CD4-positive, alpha-beta T cell treated with Interleukin-17A for 4 hours (primary cell): ENCODE results near the gene C1orf159.

ENCODE experiments used
- DNase-seq: peaks from one replicate; pipeline ENCODE4 v3.0.0-alpha.2; 2020; ENCODE audit warnings: mixed read lengths

Gene C1orf159

DNA sequence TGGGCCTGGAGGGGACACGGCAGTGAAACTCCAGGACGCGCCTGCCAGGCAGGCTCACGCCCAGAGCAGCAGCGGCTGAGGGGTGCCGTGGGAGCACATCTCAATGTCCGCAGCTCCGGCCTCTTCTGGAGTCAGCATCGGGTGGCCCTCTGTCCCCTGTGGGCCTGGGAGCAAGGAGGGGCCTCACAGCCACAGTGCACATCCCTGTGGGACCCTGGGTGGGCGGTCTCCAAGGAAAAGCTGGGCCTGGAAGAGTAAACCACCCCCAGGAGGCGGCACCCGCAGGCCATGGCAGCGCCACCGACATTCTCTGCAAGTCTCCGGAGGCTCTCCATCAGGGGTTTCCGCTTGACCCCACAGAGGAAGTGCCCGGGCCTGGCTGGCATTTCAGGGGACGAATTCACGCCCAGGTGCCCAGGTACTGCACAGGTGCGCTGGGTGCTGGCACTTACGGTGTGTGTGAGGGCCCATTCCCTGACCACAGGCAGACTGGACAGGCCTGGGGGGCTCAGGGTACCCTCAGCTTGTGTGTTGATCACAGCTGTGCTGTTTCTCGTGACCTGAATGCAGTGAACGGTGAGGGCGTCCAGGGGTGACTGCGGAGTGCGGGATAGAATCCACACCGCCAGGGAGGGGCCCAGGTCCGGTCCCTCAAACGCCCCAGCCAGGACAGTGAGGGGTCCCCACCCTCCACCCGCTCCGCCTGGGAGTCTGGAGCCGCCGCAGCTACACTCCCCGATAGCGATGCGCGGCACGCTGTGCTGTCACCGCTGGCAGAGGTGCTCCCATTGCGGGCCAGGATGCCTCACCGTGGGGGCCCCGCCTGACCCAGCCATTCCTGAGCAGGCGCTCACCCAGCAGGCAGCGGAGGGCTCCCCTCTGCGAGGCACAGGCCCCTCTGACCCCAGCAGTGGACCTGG lies 25.2 kb downstream of the C1orf159 start:
- no peak for DNase-seq

DNA sequence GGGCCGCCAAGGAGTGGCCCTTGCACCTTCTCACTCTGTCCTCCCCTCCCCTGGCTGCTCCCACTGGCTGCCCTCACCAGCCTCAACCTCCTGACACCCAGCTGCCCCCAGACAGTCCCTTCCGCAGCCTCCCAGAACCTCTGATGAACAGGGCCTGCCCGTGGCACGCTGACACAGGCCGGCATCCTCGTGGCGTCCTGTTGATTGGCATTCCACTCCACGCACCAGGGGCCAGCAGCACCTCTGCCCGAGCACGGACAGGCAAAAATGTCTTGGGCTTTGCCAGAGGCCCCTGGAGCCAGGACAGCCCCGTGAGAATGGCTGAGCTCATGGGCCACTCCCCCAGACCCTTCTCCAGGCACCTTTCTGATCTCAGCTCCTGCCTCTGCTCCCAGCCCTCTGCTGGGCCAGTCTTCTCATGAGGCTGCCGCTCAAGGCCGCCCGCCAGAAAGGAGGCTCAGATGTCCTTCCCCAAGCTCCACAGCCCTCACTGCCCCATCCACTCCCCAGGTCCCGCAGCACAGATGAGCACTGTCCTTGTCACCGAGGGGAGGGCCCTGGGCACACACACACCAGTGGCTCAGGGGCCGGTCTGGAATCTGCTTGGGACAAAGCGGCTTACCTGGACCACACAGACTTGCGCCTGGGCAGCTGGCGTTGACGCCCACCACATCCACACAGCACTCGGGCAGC lies 26.0 kb downstream of the C1orf159 start:
- DNase-seq: no peak

DNA sequence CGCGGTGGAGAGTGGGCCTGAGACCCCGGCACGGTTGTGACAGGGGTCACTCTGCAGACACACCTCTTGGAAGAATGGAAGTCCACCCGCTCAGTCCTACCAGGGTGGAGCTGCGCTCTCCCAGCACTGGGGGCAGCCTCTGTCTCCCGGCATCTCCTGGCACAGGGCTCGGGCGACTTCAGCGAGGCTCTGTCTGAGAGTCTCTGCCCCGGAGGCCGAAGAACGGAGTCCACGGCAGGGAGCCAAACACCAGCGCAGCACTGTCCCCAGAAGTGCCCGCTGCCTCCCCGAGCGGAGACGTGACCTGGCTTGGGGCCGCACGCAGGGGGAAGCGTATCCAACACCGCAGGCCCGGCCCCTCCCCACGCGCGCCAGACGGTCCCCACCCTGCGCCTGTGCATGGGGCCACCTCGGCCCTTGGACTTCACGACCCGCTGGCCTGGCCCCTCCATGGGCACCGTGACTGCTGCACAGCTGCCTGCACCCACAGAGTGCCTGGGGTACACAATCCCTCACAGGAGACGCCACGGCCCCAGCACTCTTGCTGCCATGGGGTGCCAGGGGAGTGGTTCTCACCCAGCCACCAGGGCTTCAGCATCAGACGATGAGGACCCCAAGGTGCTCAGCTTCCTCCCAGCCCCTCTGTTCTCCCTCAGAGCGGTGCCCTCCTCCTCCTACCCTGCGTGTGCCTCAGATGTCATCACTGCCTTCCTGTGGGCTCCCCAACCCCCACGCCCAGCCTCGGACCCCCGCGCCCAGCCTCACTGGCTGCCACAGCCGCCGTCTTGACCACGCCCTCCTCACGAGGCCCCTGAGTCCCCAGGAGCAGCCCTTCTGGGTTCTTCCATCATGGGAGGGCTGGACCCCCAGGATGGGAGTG lies 26.8 kb downstream of the C1orf159 start:
- DNase-seq: no peak

DNA sequence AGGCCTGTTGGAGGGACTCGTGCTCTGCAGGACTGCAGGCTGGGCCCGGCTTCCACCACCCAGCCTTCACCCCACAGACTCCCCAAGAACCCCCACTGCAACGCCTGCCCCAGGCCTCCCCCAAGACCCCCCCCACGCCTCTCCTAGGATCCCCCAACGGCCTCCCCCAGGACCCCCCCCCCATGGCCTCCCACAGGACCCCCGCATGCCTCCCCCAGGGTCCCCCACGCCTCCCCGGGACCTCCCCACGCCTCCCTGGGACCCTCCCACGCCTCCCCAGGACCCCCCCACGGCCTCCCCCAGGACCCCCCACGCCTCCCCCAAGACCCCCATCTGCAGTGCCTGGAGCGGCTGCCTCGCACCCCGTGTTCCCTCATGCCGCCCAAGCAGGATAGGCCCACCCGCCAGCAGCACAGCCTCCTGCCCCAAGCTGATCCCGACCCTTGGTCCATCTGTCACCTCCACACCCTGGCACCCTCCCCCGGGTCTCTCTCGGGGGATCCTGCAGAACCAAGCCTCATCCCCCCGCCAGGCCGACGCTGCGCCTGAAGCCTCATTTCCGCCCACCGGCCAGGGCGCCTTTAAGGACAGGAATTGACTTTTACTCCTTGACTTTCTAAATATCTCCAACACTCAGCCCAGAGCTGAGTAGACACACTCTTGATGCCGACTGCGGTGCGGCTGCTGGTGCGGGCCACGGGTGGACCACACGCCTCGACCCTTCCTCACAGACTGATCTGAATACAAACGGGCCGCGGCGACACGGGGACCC lies 27.7 kb downstream of the C1orf159 start:
- no peak for DNase-seq

DNA sequence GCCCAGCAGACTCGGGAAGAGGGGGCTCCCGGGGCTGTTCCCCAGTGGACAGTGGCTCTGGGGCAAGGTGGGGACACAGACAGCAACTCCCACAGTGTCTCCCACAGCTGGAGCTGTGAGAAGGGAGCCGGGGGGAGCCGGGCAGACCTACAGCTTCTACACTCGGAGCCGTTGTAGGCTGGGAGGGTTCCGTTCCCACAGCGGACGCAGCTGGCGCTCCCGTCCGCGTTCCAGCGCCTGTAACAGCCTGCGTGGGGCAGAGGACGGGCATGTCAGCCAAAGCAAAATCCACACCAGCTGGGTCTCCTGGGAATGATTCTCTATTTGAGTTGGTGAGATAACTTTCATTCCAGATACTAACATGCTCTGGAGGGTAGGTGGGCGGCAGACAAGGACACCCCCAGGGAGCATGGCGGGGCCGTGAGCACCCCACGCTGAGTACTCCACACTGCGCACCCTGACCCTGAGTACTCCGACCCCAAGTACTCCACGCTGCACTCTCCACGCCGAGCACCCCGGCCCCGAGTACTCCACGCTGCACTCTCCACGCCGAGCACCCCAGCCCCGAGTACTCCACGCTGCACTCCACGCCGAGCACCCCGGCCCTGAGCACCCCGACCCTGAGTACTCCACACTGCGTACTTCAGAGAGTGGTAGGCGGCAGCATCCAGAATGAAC lies 28.4 kb downstream of the C1orf159 start:
- DNase-seq: no peak

DNA sequence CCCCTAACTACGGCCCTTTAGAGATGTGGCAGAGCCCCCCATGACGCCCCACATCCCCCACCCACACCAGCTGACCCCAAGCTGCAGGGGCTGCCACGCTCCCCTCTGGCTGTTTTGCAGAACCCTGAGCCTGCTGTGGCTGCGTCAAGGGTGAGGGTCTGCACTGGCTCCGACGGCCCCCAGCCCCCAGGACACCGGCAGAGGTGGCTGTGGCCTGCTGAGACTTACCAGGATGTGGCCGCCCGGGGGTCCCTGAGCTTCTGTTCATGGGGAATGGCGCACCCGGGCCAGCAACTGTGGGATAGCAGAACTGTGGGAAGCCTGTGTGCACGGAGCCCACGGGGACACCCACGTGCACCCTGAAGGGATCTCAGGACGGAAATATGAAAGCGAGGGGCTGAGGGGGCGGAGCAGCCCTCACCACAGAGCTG lies 29.0 kb downstream of the C1orf159 start:
- DNase-seq: no peak

DNA sequence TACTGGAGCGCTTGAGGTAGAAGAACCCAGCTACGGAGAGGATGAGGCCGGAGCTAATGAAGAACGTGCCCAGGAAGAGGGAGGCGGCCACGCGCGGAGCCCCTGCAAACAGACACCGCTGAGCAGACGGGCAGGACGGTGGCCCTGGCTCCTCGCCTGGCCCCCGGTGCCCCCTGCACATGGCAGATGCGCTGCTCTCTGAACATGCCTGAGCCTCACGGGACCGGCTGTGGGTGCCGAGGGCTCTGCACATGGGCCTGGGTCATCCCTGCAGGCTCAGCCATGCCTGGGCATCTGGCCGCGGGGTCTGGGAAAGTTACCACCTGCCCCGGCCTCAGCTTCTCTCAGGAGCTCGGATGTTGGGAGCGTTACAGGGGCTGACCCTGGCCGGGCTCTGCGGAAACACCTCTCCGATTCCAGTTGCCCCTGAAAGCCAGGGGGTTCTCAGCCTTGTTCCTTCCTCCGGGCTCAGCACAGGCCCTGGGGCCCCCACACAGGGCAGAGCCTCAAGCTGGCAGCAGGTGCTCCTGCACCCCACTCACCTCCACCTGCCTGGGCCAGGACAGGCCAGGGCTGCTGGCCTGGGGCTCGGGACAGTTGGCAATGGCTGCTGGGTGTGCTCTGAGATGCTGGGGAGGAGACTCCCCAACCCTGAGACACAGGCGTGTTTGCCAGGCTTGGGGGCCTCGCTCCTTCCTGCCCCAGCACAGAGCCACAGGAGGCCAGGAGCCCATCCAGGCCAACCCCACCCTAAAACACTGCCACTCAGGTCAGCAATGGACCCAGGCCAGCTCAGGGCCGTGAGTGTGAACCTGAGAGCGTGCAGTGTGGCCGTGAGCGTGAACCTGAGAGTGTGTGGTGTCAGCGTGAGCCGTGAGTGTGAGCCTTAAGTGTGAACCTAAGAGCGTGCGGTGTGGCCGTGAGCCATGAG lies 29.7 kb downstream of the C1orf159 start:
- DNase-seq: no peak

DNA sequence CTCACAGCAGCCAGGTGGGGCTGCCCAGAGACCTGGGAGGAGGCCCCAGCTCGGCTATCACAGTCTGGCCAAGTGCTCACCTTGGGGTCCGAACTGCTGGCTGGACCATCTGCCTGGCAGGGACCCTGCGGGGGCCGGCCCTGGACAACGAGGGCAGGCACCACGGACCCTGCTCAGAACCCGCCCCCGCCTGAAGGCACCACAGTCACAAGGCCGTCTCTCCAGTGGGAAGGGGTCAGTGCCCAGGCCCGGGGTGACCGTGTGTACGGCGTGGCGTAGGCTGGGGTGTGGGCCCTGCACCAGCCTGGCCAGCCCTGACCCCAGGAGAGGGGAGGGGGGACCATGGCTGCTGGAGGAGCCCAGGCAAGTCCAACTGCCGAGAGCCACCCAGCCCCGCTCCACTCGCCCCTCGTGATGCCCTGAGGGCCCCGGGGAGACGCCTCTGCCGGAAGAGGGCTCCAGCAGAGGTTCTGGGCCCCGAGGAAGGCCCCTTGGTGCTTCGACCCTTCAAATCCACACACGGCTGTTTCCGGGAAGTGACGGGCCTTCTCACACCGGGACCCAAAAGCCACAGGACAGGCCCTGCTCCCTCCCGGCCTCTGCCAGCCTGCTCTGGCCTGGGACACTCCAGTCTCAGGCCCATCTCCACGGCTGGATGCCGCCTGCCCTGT lies 30.6 kb downstream of the C1orf159 start:
- no peak for DNase-seq

DNA sequence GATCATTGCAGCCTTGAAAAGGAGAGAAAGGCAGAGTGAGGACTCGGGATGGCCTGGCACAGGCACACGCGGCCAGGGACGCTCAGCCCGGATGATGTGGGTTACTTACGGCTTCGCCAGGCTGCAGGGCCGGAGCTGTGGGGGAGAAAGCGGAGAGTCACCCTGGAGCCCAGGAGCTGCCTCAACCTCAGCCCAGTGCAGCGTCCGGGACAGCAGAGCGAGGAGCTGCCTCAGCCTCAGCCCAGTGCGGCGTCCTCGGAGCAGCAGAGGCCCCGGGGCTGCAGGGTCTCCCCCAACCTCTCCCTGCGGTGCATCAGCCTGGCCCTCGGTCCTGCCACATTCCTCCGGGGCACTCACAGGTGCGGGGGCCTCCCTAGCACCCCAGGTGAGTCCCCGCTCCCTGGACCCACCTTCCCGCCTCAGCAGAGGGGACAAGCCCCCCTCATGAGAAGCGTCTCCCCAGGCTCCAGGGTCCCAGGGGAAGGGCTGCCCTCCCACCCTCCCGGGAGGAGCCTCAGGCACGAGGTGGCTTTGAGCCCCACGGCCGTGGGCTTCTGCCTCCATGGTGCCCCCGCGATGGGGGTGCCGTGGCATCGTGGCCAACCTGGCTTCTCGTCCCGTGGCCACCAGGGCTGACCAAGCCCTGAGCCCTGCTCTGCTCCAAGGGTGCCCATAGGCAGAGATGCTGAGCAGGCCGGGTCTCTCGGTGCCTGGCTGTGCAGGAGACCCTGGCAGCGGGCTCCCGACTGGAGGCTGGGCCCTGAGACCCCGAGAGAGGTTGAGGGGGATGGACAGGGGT lies 31.3 kb downstream of the C1orf159 start:
- DNase-seq: no peak

DNA sequence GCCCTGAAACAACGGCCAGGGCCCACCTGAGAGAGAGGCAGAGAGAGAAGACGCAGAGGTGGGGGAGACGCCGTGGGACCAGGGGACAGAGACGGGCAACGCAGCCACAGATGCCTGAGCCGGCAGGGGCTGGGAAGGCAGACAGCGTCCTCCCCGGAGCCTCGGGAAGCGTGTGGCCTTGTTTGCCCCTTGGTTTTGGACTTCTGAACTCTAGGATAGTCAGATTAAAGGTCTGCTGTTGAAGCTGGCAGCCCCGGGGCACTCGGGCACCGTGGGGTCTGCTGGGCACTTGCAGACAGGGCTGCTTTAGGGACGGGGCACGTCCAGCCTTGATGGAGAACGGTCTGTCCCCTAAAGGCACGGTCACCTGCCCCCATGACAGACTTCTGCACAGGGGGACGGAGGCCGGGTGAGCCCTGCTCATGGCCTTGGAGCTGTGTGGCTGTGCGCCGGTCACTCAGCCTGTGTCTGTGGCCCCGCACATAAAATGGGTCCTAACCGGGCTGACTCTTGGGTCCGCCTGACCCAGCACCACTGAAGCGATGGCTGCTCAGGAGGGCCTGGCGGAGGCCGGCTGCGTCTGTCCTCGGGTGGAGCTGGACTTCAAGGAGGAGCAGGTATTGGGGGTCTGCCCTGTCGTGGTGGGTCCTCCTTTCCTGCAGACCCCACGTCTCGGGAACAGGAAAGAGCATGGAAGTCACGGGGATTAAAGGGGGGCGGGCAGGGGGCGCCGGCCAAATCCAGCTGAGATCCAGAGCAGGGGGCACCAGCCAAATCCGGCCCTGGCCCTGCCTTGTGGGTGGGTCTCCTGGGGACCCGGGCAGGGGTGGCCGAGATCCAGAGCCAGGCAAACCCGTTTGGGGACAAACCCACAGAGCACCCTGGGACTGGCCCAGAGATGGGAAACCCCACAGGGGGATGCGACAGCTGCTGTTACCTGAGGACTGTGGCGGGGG lies 32.2 kb downstream of the C1orf159 start:
- no peak for DNase-seq

DNA sequence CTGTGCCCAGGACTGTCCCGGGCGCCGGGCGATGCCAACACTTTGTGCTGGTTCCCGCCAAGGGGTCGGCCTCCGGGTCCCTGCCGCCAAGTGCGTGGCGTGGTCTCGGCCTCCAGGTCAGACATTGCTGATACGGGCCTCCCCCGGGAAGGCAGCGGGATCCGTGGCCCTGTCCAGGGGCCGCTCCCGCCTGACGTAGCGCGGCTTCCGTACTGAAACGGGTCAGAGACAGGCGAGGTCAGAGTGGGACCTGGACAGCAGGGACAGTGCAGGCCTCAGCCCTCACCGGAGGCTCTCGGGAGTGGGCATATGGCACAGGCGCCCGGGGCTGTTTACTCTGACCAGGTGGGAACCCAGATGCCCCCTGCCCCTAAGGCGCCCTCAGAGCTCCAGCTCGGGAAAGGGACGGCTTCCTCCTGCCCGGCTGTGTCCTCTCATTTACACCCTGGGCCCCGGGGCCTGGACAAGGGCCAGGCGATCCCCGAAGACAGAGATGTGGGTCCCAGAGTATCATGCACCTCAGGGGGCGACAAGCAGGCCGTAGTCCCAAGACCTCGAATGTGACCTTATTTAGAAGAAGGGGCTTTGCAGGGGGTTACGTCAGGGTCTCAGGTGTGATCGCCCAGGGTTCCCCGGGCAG lies 33.0 kb downstream of the C1orf159 start:
- no peak for DNase-seq

DNA sequence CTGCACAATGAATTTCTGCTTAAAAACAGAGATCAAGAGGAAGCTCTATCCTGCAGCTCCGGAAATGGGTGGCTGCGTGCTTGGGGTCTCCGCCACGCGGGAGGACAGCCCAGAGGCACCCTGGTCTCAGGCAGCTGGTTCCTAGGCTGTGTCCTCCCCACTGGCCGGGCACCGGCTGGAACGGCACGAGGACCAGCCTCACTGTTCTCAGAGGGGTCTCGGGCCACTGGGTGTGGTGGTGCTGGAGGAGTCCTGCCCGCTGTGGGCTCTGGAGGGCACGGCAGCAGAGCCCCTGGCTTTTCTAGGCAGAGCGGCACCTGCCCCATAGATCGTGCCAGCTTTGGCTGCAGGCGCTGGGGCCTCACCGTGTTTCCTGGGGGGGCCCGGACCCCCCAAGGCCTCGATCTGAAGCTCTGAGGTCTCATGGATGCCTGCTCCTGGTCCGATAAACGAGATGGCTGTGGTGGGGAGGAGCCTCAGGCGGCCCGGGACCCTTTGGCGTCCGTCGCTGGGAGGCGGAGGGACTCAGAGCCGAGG lies 33.6 kb downstream of the C1orf159 start:
- no peak for DNase-seq

DNA sequence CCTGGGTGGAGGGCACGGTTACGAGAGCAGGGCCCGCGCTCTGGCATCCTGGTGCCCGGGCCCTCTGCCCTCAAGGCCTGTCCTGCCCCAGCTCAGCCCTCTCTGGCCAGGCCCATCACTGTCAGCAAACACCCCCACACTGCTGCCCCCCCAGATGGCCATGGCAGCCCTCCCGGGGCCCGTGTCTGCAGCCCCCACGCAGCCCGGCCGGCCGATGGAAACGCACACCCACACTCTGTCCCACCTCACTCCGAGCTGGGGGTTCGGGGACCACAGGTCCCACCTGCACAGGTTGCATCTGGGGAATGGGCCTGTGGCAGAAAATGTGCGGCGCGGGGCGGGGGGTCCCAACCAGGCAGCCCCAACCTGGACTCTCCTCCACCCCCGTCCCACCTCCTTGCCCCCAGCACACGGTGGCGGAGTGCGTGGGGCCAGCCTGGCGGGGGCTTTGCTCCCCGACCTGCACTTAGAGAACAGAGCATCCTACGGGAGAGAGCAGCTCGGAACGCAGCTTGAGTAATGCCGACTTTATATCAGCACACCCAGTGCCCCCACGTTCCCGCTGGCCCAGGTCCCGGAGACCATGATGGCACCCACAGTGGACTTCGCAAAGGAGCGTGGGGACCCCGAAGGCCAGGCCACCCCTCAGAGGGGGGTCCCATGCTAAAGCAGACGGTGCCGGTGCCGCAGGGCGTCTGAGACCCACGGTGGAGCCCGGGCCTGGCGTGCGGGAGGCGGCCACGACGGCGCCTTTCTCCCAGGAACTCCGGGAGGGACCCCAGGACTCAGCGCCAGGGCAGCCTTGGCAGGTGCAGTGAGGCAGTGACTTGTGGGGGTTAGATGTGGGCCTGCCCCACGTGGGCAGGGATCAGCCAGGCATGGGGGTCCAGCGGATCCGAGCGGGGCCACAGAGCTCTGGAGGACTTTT lies 34.3 kb downstream of the C1orf159 start:
- DNase-seq: no peak

DNA sequence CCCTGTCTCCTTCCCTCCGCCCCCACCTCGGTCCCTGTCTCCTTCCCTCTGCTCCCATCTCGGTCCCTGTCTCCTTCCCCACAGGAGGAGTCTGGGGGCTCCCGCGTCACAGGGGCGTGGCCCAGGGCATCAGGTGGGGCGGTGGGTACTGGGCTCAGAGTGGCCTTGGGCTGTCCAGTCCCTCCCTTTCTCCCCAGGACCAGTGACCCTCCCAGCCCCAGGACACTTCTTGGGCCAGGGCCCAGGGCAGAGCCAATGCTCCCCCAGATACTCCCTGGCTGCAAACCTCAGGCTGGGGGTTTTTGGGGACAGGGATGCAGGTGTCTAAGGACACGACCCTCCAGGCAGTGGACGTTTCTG lies 35.0 kb downstream of the C1orf159 start:
- no peak for DNase-seq

DNA sequence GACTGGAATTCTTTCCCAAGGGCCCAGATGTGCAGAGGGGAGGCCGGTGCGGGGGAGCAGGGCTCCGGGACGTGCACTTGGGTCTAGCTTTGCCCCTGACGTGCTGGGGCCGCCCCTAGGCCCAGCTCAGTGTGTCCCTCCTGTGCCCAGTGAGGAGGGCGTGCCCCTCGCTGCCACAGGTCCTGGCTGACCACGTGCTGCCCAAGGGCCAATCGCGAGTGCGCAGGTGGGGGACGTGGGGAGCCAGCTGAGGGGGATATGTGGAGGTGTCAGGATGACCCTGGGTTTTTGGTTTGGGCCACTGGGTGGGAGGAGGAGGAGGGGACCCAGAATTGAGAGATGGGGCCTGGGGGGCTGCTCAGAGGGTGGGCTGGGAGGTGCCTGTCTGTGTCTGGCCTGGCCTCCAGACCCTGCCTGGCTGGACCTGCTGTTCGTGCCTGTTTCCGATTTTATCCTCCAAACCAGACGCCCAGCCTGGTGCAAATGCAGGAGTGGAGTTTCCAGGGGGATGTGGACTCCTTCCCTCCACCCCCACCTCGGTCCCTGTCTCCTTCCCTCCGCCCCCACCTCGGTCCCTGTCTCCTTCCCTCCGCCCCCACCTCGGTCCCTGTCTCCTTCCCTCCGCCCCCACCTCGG lies 35.6 kb downstream of the C1orf159 start:
- DNase-seq: no peak
